Neural cell (in vitro differentiated cells): Measurements from ENCODE around the gene FGFR1OP2. TPM values are rescaled to one million over a fixed set of nuclear protein-coding genes. Genes with fewer than 3 reads are reported as not detected.

Source experiments
- H2AFZ ChIP-seq: fragments of 200-600, 300-800 bp; sonication (generic), shearing (Covaris generic); 2 replicates; pipeline ENCODE4 v1.6.0; 2014; ENCODE audit warnings: low read depth, mild to moderate bottlenecking, antibody characterized with exemption, low read length, moderate library complexity
- H3F3A ChIP-seq: fragments of 200-600 bp; shearing (Covaris generic); 2 replicates; pipeline ENCODE4 v1.6.1; 2016; ENCODE audit warnings: mild to moderate bottlenecking, moderate library complexity, mixed read lengths, antibody characterized with exemption, low read length; ENCODE audit not compliant: insufficient read depth, poor library complexity, severe bottlenecking
- H3K27ac ChIP-seq: fragments of 200-600, 300-800 bp; sonication (generic), shearing (Covaris generic); 2 replicates; pipeline ENCODE4 v1.5.1; 2014; ENCODE audit warnings: mild to moderate bottlenecking, low read length, moderate library complexity
- H3K27me3 ChIP-seq: fragments of 300-800, 200-600 bp; sonication (generic), shearing (Covaris generic); 2 replicates; pipeline ENCODE4 v1.6.0; 2014; ENCODE audit warnings: mild to moderate bottlenecking, low read depth, low read length, moderate library complexity; ENCODE audit not compliant: insufficient read depth
- H3K36me3 ChIP-seq: fragments of 300-800, 200-600 bp; sonication (generic), shearing (Covaris generic); 2 replicates; pipeline ENCODE4 v1.5.1; 2014; ENCODE audit warnings: mild to moderate bottlenecking, antibody characterized with exemption, low read length, moderate library complexity; ENCODE audit not compliant: insufficient read depth
- H3K4me2 ChIP-seq: fragments of 300-800, 200-600 bp; sonication (generic), shearing (Covaris generic); 2 replicates; pipeline ENCODE4 v1.6.0; 2014; ENCODE audit warnings: mild to moderate bottlenecking, low read length
- H3K4me3 ChIP-seq: fragments of 300-800, 200-600 bp; sonication (generic), shearing (Covaris generic); 2 replicates; pipeline ENCODE4 v1.5.1; 2014; ENCODE audit warnings: mild to moderate bottlenecking, low read length, moderate library complexity
- H3K79me2 ChIP-seq: fragments of 200-600 bp; shearing (Covaris generic); replicated peaks from 2 replicates; pipeline ENCODE4 v1.6.0; 2014; ENCODE audit warnings: mild to moderate bottlenecking, low read length, moderate library complexity; ENCODE audit not compliant: insufficient read depth
- H3K9ac ChIP-seq: fragments of 300-800, 200-600 bp; sonication (generic), shearing (Covaris generic); 2 replicates; pipeline ENCODE4 v1.6.1; 2016; ENCODE audit warnings: mild to moderate bottlenecking, low read length, mixed read lengths
- H3K9me2 ChIP-seq: fragments of 200-600 bp; shearing (Covaris generic); 2 replicates; pipeline ENCODE4 v1.6.1; 2016; ENCODE audit warnings: mild to moderate bottlenecking, low read length, mixed read lengths; ENCODE audit not compliant: insufficient read depth
- H3K9me3 ChIP-seq: fragments of 200-600, 300-800 bp; sonication (generic), shearing (Covaris generic); 2 replicates; pipeline ENCODE4 v1.6.1; 2016; ENCODE audit warnings: mild to moderate bottlenecking, mixed run types, low read length, moderate library complexity, mixed read lengths
- H4K20me1 ChIP-seq: fragments of 200-600 bp; shearing (Covaris generic); 2 replicates; pipeline ENCODE4 v1.6.1; 2016; ENCODE audit warnings: mild to moderate bottlenecking, mixed run types; ENCODE audit not compliant: insufficient read depth
- EP300 ChIP-seq: fragments of 450-650 bp; conservative IDR thresholded peaks from 2 replicates; pipeline ENCODE4 v1.6.1; 2014; ENCODE audit warnings: antibody characterized with exemption, mild to moderate bottlenecking, moderate library complexity; ENCODE audit not compliant: poor library complexity, severe bottlenecking
- EZH2 ChIP-seq: fragments of 200-600, 300-800 bp; shearing (Covaris generic), sonication (generic); IDR thresholded peaks from 2 replicates; pipeline ENCODE4 v1.6.1; 2014; ENCODE audit warnings: antibody characterized with exemption, low read length, borderline replicate concordance, mild to moderate bottlenecking; ENCODE audit not compliant: insufficient read depth, poor library complexity, severe bottlenecking
- MXI1 ChIP-seq: fragments of 450-650 bp; conservative IDR thresholded peaks from 2 replicates; pipeline ENCODE4 v1.6.1; 2014; ENCODE audit warnings: antibody characterized with exemption, mild to moderate bottlenecking; ENCODE audit not compliant: poor library complexity, severe bottlenecking
- POLR2AphosphoS5 ChIP-seq: IDR thresholded peaks from 2 replicates; pipeline ENCODE4 v1.6.1; 2012
- RAD21 ChIP-seq: fragments of 450-650 bp; conservative IDR thresholded peaks from 2 replicates; pipeline ENCODE4 v1.6.1; 2014; ENCODE audit warnings: antibody characterized with exemption, mild to moderate bottlenecking, moderate library complexity
- SMC3 ChIP-seq: fragments of 450-650 bp; conservative IDR thresholded peaks from 2 replicates; pipeline ENCODE4 v1.6.1; 2014; ENCODE audit warnings: antibody characterized with exemption, mild to moderate bottlenecking, moderate library complexity; ENCODE audit not compliant: poor library complexity
- TAF1 ChIP-seq: IDR thresholded peaks from 2 replicates; pipeline ENCODE4 v1.6.1; 2012; ENCODE audit warnings: low read depth
- polyA plus RNA-seq: library from polyadenylated mRNA; depleted of rRNA; stranded (reverse); fragments of >200 nt; gene quantifications from 2 replicates; pipeline ENCODE4 v1.2.3, GENCODE V29; 2014
- TF ChIP-seq, protein P1 (sequence below): fragments of 450-650 bp; IDR thresholded peaks from 2 replicates; pipeline ENCODE4 v1.5.1; 2014; ENCODE audit warnings: antibody characterized with exemption, mild to moderate bottlenecking, moderate library complexity; ENCODE audit not compliant: poor library complexity, severe bottlenecking
- TF ChIP-seq, protein P2 (sequence below): IDR thresholded peaks from 2 replicates; pipeline ENCODE4 v1.6.1; 2012; ENCODE audit warnings: borderline replicate concordance

FGFR1OP2 gene
- polyA plus RNA-seq, 1 donor from 2014 or later = 79.4 TPM

DNA sequence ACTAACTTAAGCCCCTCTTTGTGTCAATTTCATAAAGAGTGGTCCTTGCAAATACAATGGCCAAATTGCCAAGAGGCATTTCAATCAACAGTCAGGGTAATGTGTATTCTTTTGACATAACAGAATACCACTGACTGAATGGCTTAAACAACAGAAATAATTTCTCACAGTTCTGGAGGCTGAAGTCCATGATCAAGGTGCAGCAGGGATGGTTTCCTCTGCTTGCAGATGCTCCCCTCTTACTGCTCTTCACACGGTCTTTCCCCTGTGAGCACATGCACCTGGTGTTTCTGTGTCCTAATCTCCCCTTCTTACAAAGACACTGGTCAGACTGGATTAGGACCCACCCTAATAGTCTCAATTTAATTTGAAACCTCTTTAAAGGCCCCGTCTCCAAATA lies 31.9 kb downstream of the FGFR1OP2 start:
- no peak overlapping the region for H3K27ac ChIP-seq

DNA sequence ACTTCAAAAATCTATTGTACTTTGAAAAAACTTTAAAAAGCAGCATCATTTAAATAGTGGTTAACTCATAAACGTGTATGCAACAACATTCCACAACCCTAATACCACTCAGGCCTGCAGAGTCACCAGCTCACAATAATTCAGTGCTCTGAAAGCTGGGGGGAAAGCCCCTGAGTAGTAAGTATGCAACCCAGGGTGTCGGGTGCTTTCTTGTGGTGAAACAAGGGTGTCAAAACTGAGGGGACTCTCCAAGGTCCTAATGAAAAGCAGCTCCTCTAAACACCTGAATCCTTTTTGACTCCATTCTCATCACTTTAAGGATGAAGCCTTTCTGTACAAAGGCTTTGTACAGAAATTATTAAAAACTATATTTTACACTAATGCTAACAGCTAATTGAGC lies 33.7 kb downstream of the FGFR1OP2 start:
- TF ChIP-seq SMC3 (no peak), MXI1 (no peak), POLR2AphosphoS5 (no peak), EZH2 (no peak), EP300 (no peak), TAF1 (no peak), RAD21 (no peak)
- TF ChIP-seq, protein P1, sequence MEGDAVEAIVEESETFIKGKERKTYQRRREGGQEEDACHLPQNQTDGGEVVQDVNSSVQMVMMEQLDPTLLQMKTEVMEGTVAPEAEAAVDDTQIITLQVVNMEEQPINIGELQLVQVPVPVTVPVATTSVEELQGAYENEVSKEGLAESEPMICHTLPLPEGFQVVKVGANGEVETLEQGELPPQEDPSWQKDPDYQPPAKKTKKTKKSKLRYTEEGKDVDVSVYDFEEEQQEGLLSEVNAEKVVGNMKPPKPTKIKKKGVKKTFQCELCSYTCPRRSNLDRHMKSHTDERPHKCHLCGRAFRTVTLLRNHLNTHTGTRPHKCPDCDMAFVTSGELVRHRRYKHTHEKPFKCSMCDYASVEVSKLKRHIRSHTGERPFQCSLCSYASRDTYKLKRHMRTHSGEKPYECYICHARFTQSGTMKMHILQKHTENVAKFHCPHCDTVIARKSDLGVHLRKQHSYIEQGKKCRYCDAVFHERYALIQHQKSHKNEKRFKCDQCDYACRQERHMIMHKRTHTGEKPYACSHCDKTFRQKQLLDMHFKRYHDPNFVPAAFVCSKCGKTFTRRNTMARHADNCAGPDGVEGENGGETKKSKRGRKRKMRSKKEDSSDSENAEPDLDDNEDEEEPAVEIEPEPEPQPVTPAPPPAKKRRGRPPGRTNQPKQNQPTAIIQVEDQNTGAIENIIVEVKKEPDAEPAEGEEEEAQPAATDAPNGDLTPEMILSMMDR = no peak
- TF ChIP-seq, protein P2, sequence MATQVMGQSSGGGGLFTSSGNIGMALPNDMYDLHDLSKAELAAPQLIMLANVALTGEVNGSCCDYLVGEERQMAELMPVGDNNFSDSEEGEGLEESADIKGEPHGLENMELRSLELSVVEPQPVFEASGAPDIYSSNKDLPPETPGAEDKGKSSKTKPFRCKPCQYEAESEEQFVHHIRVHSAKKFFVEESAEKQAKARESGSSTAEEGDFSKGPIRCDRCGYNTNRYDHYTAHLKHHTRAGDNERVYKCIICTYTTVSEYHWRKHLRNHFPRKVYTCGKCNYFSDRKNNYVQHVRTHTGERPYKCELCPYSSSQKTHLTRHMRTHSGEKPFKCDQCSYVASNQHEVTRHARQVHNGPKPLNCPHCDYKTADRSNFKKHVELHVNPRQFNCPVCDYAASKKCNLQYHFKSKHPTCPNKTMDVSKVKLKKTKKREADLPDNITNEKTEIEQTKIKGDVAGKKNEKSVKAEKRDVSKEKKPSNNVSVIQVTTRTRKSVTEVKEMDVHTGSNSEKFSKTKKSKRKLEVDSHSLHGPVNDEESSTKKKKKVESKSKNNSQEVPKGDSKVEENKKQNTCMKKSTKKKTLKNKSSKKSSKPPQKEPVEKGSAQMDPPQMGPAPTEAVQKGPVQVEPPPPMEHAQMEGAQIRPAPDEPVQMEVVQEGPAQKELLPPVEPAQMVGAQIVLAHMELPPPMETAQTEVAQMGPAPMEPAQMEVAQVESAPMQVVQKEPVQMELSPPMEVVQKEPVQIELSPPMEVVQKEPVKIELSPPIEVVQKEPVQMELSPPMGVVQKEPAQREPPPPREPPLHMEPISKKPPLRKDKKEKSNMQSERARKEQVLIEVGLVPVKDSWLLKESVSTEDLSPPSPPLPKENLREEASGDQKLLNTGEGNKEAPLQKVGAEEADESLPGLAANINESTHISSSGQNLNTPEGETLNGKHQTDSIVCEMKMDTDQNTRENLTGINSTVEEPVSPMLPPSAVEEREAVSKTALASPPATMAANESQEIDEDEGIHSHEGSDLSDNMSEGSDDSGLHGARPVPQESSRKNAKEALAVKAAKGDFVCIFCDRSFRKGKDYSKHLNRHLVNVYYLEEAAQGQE = no peak
- Histone ChIP-seq H4K20me1 (no peaks in the 10 kb centered on the region), H3K9ac (no peak overlapping the region), H2AFZ (no peak overlapping the region), H3K9me3 (no peaks in the 10 kb centered on the region), H3K79me2 (no peaks in the 10 kb centered on the region), H3F3A (no peaks in the 10 kb centered on the region), H3K27ac (no peak overlapping the region), H3K4me3 (no peak overlapping the region), H3K9me2 (no peaks in the 10 kb centered on the region), H3K27me3 (no peaks in the 10 kb centered on the region), H3K4me2 (no peak overlapping the region), H3K36me3 (no peaks in the 10 kb centered on the region)

More for the DNA sequence above, 31.9 kb downstream of the FGFR1OP2 start:
- H3K9me3 ChIP-seq = no peaks in the 10 kb centered on the region
- H3K4me3 ChIP-seq = no peak overlapping the region
- H3K4me2 ChIP-seq = no peak overlapping the region
- H3K36me3 ChIP-seq = peaks cover 1% of the 10 kb centered on the region
- TF ChIP-seq SMC3 (no peak), EZH2 (no peak), RAD21 (no peak), MXI1 (no peak), TAF1 (no peak), POLR2AphosphoS5 (no peak), EP300 (no peak)
- TF ChIP-seq, protein P2 = no peak
- TF ChIP-seq, protein P1 = no peak
- H3K79me2 ChIP-seq = no peaks in the 10 kb centered on the region
- no peaks in the 10 kb centered on the region for H3K27me3 ChIP-seq
- no peaks in the 10 kb centered on the region for H3K9me2 ChIP-seq
- no peak overlapping the region for H2AFZ ChIP-seq
- H4K20me1 ChIP-seq = no peaks in the 10 kb centered on the region
- no peaks in the 10 kb centered on the region for H3F3A ChIP-seq
- H3K9ac ChIP-seq = no peak overlapping the region
